Body of pancreas (tissue), 4 donors: ENCODE measurements around the gene KAT6B. TPM values are rescaled to one million over a fixed set of nuclear protein-coding genes. Genes with fewer than 3 reads are reported as not detected.

Experiments
- ATAC-seq: fragments of 150-250 bp; one replicate; pipeline ENCODE4 v1.9.1; 2016
- DNase-seq, 4 donors: peaks; one replicate each; pipeline ENCODE4 v3.0.0-alpha.2; 2019
- H3K27ac ChIP-seq, 4 donors: fragments of 200-600 bp; sonication (generic); 1 replicate in 3 of 4; 2 replicates in 1 of 4; pipeline versions ENCODE4 v1.5.1 to v1.6.1; 2016 to 2019; ENCODE audit warnings: mild to moderate bottlenecking in 1 of 4, mixed read lengths in 1 of 4, moderate library complexity in 1 of 4
- H3K27me3 ChIP-seq, 2 donors: fragments of 200-600 bp; sonication (generic); one replicate each; pipeline ENCODE4 v1.6.0; 2016; ENCODE audit warnings: mild to moderate bottlenecking in 1 of 2
- H3K36me3 ChIP-seq, 2 donors: fragments of 200-600 bp; sonication (generic); replicated peaks in 1 of 2; 2 replicates each; pipeline ENCODE4 v1.5.1; 2016; ENCODE audit warnings: low read depth in 2 of 2; ENCODE audit not compliant: insufficient read depth in 1 of 2
- H3K4me1 ChIP-seq: fragments of 200-600 bp; sonication (generic); one replicate; pipeline ENCODE4 v1.6.0; 2016
- H3K4me3 ChIP-seq, 2 donors: fragments of 200-600 bp; sonication (generic); 1 replicate in 1 of 2; 2 replicates in 1 of 2; pipeline ENCODE4 v1.5.1; 2016 to 2019
- H3K9me3 ChIP-seq, 3 donors: fragments of 200-600 bp; sonication (generic); 1 replicate in 2 of 3; 2 replicates in 1 of 3; pipeline ENCODE4 v1.5.1; 2016
- CTCF ChIP-seq, 7 experiments: fragments of 450-650 bp in 4 of 7; fragments of 200-600 bp in 3 of 7; sonication (generic) in 3 of 7; IDR thresholded peaks; one replicate each; pipeline ENCODE4 v1.5.1; 2016 to 2019; ENCODE audit warnings: antibody characterized with exemption in 7 of 7
- POLR2A ChIP-seq, 3 donors: fragments of 450-650 bp; IDR thresholded peaks; one replicate each; pipeline ENCODE4 v1.6.1; 2016; ENCODE audit warnings: antibody characterized with exemption in 3 of 3, mild to moderate bottlenecking in 2 of 3
- WGBS, 2 donors: methylation state at CpG; one replicate each; pipeline ENCODE4 v1.1.5; 2017; 5-methylcytosine and 5-hydroxymethylcytosine counted together
- intact Hi-C: fragments of 100-400 bp; cut with DNase I; formaldehyde crosslinking; loops from one replicate; pipeline ENCODE4 v1.15.1; 2023
- total RNA-seq, 2 donors: library from RNA; depleted of rRNA; stranded (reverse); fragments of >200 nt; gene quantifications; one replicate each; pipeline ENCODE4 v1.1.0, GENCODE V29; 2016

KAT6B gene
- total RNA-seq, 2 donors from 2014 or later, result 39.9 to 45.9 TPM

GRCh38 chr10:75010373-75010772 lies 184.0 kb downstream of the KAT6B start:
- 95 to 100% methylated on average over 1 of the region's 1 CpG for WGBS, 2 donors
- intact Hi-C loops, result loop anchor here (10.0 kb wide), 1 partner anchor 106 kb away; no protein-coding TSS in a partner anchor
- no peak for ATAC-seq

GRCh38 chr10:75011221-75011620 lies 184.8 kb downstream of the KAT6B start:
- intact Hi-C loops, result loop anchor here (10.0 kb wide), 1 partner anchor 106 kb away; no protein-coding TSS in a partner anchor
- no peak for TF ChIP-seq POLR2A (IDR thresholded peaks at IDR 0.05)
- TF ChIP-seq CTCF (IDR thresholded peaks at IDR 0.05), result no peak
- Histone ChIP-seq H3K27me3 (no peaks in the 10 kb centered on the region), H3K9me3 (no peaks in the 10 kb centered on the region), H3K4me3 (no peak overlapping the region), H3K4me1 (peaks cover 15% of the 10 kb centered on the region), H3K27ac (no peak overlapping the region), H3K36me3 (no peaks in the 10 kb centered on the region)
- 86 to 88% methylated on average over 1 of the region's 1 CpG for WGBS, 2 donors
- ATAC-seq (no peak), DNase-seq (no peak)

More at GRCh38 chr10:75010373-75010772, 184.0 kb downstream of the KAT6B start:
- H3K36me3 ChIP-seq, result no peaks in the 10 kb centered on the region
- peaks cover 7% of the 10 kb centered on the region for H3K4me1 ChIP-seq
- no peak for DNase-seq
- no peak overlapping the region for H3K27ac ChIP-seq
- H3K27me3 ChIP-seq, result no peaks in the 10 kb centered on the region
- H3K4me3 ChIP-seq, result no peak overlapping the region
- no peak for TF ChIP-seq POLR2A (IDR thresholded peaks at IDR 0.05)
- no peak for TF ChIP-seq CTCF (IDR thresholded peaks at IDR 0.05)
- no peaks in the 10 kb centered on the region for H3K9me3 ChIP-seq

GRCh38 chr10:75012471-75012870 lies 186.1 kb downstream of the KAT6B start:
- 94 to 100% methylated on average over 6 to 8 of the region's 8 CpGs for WGBS, 2 donors
- ATAC-seq, result no peak
- intact Hi-C loops, result loop anchor here (10.0 kb wide), 1 partner anchor 108 kb away; no protein-coding TSS in a partner anchor
- Histone ChIP-seq H3K4me1 (peaks cover 17% of the 10 kb centered on the region), H3K36me3 (no peaks in the 10 kb centered on the region), H3K27ac (no peak overlapping the region), H3K4me3 (no peak overlapping the region), H3K9me3 (no peaks in the 10 kb centered on the region), H3K27me3 (no peaks in the 10 kb centered on the region)
- no peak for DNase-seq
- TF ChIP-seq POLR2A (IDR thresholded peaks at IDR 0.05) (no peak), CTCF (IDR thresholded peaks at IDR 0.05) (no peak)

- no peak for ATAC-seq
These were observed 186.6 kb downstream of the KAT6B start for GRCh38 chr10:75013007-75013406.

More at GRCh38 chr10:75013007-75013406, 186.6 kb downstream of the KAT6B start:
- no peaks in the 10 kb centered on the region for H3K27me3 ChIP-seq
- H3K9me3 ChIP-seq, result no peaks in the 10 kb centered on the region
- H3K27ac ChIP-seq, result no peak overlapping the region
- H3K36me3 ChIP-seq, result no peaks in the 10 kb centered on the region
- H3K4me1 ChIP-seq, result peaks cover 17% of the 10 kb centered on the region
- intact Hi-C loops, result loop anchor here (10.0 kb wide), 1 partner anchor 108 kb away; no protein-coding TSS in a partner anchor
- H3K4me3 ChIP-seq, result no peak overlapping the region
- TF ChIP-seq POLR2A (IDR thresholded peaks at IDR 0.05) (no peak), CTCF (IDR thresholded peaks at IDR 0.05) (no peak)
- DNase-seq, result no peak
